Measurements from ENCODE around the gene RAB3D. TPM values are rescaled to one million over a fixed set of nuclear protein-coding genes. Genes with fewer than 3 reads are reported as not detected.
"Not testable (repeated sequence)": the region's sequence is repeated elsewhere in the genome, so short reads cannot be mapped to it uniquely, and the experiment has no call there.

The RAB3D gene
- total and polyA plus RNA-seq, 4 donors, result 13.2 to 27.0 (median 15.8) TPM

DNA sequence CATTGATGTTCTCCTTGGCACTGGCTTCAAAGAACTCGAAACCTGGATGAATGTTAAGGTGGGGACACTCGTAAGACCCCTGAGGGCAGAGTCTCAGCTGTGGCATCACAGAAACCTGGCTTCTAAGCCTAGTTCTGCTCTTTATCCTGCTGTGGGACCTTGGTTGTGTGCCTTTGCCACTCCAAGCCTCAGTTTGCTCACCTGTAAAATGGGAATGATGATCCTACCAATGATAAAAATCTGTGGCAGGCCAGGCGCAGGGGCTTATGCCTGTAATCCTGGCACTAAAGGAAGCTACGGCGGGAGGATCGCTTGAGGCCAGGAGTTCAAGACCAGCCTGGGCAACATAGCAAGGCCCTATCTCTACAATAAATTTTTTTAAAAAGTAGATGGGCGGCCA lies 13.9 kb downstream of the RAB3D start:
- Histone ChIP-seq H3K27me3 (ENCODE audit: control insufficient read depth, insufficient read depth, low read length) (no peaks in the 10 kb centered on the region), H3K9me3 (ENCODE audit: control insufficient read depth, insufficient read depth, low read length) (no peaks in the 10 kb centered on the region), H3K4me3 (ENCODE audit: low read depth, low read length) (no peak overlapping the region), H3K4me1 (ENCODE audit: control insufficient read depth, insufficient read depth, low read length) (peaks cover 30% of the 10 kb centered on the region), H3K36me3 (ENCODE audit: control insufficient read depth, insufficient read depth, low read length) (peaks cover 45% of the 10 kb centered on the region), H3K27ac (ENCODE audit: low read depth, low read length) (no peak overlapping the region)
- 96% methylated on average over 4 of the region's 7 CpGs for WGBS (ENCODE audit: insufficient coverage)
- no peak for DNase-seq (ENCODE audit: low read depth in 4 of 6, low spot score in 6 of 6)

DNA sequence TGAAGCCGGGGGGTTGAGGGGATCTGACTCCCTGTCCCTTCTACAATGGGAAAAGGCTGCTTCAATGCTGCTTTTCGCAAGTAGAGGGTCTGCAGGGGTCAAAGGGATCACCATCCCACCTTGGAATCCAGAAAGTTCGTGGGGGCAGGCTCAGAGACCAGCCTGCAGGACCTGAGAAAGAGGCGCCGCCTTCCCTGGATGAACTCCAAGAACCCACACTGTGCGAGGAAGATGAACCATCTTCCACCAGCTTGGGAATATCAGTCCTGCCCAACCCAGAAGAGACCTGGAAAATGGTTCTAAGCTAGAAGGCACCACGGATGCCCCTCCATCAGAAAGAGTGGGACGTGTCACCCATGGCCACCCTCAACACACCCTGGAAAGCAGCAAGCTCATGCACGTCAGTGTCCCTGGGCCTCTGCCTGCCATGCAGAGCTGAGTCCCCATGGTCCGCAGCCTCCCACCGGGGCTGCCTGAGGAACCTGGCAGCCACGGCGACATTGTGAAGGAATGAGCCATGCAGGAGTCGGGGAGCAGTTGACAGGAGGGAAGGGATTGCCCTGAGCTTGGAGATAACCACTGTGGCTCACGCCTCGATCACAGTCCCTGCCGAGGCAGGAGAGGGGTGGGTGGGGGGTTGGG lies 14.6 kb downstream of the RAB3D start:
- no peak for DNase-seq (ENCODE audit: low read depth in 4 of 6, low spot score in 6 of 6)
- H3K4me3 ChIP-seq (ENCODE audit: low read depth, low read length), result no peak overlapping the region
- H3K4me1 ChIP-seq (ENCODE audit: control insufficient read depth, insufficient read depth, low read length), result peaks cover 30% of the 10 kb centered on the region
- H3K36me3 ChIP-seq (ENCODE audit: control insufficient read depth, insufficient read depth, low read length), result peaks cover 45% of the 10 kb centered on the region
- H3K9me3 ChIP-seq (ENCODE audit: control insufficient read depth, insufficient read depth, low read length), result no peaks in the 10 kb centered on the region
- 69% methylated on average over 16 of the region's 17 CpGs for WGBS (ENCODE audit: insufficient coverage)
- peak overlapping the region; percentile 82 for H3K27ac ChIP-seq (ENCODE audit: low read depth, low read length)
- H3K27me3 ChIP-seq (ENCODE audit: control insufficient read depth, insufficient read depth, low read length), result no peaks in the 10 kb centered on the region

DNA sequence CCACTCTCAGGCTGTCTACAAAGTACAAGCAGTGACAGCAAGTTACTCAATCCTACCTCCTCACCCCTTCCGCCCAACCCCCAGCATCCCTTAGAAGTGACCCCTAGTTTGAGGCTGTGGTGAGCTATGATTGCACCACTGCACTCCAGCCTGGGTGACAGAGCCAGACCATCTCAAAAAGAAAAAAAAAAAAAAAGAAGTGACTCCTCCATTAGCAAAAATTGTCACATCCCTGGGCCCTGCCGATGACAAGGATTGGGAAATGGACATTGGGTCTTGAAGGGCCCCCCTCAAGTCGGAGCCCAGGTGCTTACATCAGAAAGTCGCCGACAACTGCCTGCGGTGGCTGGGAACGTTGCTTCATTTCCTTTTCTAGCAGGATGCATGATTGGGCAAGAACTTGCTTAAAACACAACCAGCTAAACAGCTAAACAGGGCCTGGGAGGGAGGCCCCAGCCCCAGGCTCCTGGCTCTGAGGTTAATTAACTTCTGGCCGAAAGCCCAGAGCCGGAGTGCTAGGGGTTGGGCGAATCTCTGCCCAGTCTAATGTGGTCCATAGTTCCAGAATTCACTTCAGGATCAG lies 15.3 kb downstream of the RAB3D start:
- Histone ChIP-seq H3K36me3 (ENCODE audit: control insufficient read depth, insufficient read depth, low read length) (peaks cover 41% of the 10 kb centered on the region), H3K4me1 (ENCODE audit: control insufficient read depth, insufficient read depth, low read length) (peaks cover 30% of the 10 kb centered on the region), H3K9me3 (ENCODE audit: control insufficient read depth, insufficient read depth, low read length) (no peaks in the 10 kb centered on the region), H3K4me3 (ENCODE audit: low read depth, low read length) (no peak overlapping the region), H3K27ac (ENCODE audit: low read depth, low read length) (peak overlapping the region; percentile 82), H3K27me3 (ENCODE audit: control insufficient read depth, insufficient read depth, low read length) (no peaks in the 10 kb centered on the region)
- DNase-seq (ENCODE audit: low read depth in 4 of 6, low spot score in 6 of 6), result peak in 4 of 6 donors; percentile 65 to 88 (median 74)
- WGBS (ENCODE audit: insufficient coverage), result 14% methylated on average over 9 of the region's 10 CpGs

DNA sequence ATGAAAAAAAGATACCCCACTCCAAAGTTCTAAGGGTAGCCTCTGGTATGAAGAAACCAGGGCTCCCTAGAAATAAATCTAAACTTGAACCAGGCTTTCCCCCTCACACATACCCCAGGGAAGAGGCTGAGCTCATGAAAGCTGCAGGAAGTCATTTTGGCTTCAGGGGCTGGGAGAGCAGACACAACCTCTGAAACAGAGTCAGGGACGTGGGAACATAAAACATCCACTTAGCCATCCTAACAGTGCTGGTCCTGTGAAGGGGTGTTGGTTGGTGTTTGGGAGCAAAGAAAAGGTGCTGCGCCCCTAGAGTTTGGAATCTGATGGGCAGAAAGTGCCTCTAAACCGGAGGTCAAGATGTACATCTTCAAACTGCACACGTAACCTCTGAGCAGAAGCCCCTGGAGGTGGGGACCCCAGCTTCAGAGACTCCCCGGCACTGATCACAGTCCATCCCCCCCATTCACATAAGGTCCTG lies 15.8 kb downstream of the RAB3D start:
- H3K27me3 ChIP-seq (ENCODE audit: control insufficient read depth, insufficient read depth, low read length), result no peaks in the 10 kb centered on the region
- no peaks in the 10 kb centered on the region for H3K9me3 ChIP-seq (ENCODE audit: control insufficient read depth, insufficient read depth, low read length)
- H3K27ac ChIP-seq (ENCODE audit: low read depth, low read length), result peak overlapping the region; percentile 82
- H3K36me3 ChIP-seq (ENCODE audit: control insufficient read depth, insufficient read depth, low read length), result peaks cover 36% of the 10 kb centered on the region
- DNase-seq (ENCODE audit: low read depth in 4 of 6, low spot score in 6 of 6), result no peak
- no peak overlapping the region for H3K4me3 ChIP-seq (ENCODE audit: low read depth, low read length)
- WGBS (ENCODE audit: insufficient coverage), result 80% methylated on average over 4 of the region's 5 CpGs
- peaks cover 30% of the 10 kb centered on the region for H3K4me1 ChIP-seq (ENCODE audit: control insufficient read depth, insufficient read depth, low read length)

DNA sequence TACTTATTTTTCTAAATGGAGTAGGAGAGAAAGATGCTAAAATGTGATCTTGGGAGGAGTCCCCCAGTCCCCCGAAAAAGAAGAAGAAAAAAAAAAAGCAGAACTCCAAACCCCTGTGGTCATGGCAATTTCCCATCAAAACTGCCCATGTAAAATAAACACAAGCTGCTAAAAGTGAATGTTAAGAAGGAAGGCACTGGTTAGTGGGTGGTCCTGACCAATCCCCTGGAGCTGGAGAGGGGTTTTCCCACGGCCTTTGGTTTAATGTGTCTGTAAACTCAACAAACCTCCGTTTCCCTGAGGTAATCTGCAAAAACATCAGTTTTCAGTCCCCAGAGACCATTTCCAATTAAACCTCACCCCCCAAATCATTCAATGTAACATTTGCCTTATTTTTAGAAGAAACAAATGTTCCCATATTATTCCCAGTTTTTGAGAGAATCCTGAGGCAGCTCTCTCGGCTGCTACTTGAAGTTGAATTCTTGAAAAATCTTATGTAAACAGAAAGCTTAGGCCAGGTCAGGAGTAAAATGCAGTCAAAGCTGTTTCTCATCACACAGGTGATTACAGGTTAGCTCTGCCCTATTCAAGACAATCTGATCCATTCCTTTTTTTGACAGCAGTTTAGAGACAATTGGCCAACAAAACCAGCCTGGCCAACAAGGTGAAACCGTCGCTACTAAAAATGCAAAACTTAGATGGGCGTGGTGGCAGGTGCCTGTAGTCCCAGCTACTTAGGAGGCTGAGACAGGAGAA lies 17.0 kb downstream of the RAB3D start:
- no peaks in the 10 kb centered on the region for H3K9me3 ChIP-seq (ENCODE audit: control insufficient read depth, insufficient read depth, low read length)
- no peaks in the 10 kb centered on the region for H3K27me3 ChIP-seq (ENCODE audit: control insufficient read depth, insufficient read depth, low read length)
- H3K27ac ChIP-seq (ENCODE audit: low read depth, low read length), result no peak overlapping the region
- 90% methylated on average over 3 of the region's 7 CpGs for WGBS (ENCODE audit: insufficient coverage)
- DNase-seq (ENCODE audit: low read depth in 4 of 6, low spot score in 6 of 6), result peak in 1 of 6 donors; percentile 31
- H3K4me1 ChIP-seq (ENCODE audit: control insufficient read depth, insufficient read depth, low read length), result peaks cover 30% of the 10 kb centered on the region
- H3K4me3 ChIP-seq (ENCODE audit: low read depth, low read length), result no peak overlapping the region
- H3K36me3 ChIP-seq (ENCODE audit: control insufficient read depth, insufficient read depth, low read length), result peaks cover 26% of the 10 kb centered on the region

DNA sequence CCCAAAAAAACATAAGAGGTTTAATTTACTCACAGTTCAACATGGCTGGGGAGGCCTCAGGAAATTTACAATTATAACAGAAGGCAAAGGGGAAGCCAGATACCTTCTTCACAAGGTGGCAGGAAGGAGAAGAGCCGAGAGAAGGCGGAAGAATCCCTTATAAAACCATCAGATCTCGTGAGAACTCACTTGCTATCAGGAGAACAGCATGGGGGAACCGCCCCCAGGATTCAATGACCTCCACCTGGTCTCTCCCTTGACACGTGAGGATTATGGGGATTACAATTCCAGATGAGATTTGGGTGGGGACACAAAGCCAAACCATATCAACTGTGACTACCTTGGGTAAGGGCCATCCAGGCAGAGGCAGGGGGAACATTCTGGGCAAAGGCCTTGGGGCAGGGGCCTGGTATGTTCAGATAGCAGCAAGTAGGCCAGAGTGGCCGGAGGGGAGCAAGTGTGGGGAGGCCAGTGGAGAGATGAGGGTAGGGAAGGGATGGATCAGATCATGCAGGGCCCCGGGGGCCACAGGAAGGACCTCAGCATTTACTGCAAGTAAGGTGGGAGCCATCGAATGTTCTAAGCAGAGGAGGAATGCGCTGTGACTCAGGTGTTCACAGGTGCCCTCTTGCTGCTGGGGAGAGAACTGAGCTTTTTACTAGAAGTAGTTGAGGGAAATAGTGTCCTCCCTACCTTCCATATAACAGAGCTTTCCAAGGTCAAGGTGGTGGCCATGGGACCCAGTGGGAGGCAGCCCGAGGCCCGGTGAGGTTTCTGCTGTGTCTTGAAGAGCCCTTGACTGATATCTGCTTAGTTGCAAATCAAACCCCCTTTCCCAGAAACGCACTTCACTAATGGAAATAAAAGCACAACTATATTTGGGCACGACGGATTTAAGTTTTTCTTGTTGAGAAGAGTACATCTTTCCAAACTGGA lies 18.0 kb downstream of the RAB3D start:
- Histone ChIP-seq H3K36me3 (ENCODE audit: control insufficient read depth, insufficient read depth, low read length) (peaks cover 16% of the 10 kb centered on the region), H3K27ac (ENCODE audit: low read depth, low read length) (no peak overlapping the region), H3K27me3 (ENCODE audit: control insufficient read depth, insufficient read depth, low read length) (no peaks in the 10 kb centered on the region), H3K4me3 (ENCODE audit: low read depth, low read length) (no peak overlapping the region), H3K9me3 (ENCODE audit: control insufficient read depth, insufficient read depth, low read length) (no peaks in the 10 kb centered on the region), H3K4me1 (ENCODE audit: control insufficient read depth, insufficient read depth, low read length) (peaks cover 30% of the 10 kb centered on the region)
- 95% methylated on average over 2 of the region's 14 CpGs for WGBS (ENCODE audit: insufficient coverage)
- no peak for DNase-seq (ENCODE audit: low read depth in 4 of 6, low spot score in 6 of 6)

DNA sequence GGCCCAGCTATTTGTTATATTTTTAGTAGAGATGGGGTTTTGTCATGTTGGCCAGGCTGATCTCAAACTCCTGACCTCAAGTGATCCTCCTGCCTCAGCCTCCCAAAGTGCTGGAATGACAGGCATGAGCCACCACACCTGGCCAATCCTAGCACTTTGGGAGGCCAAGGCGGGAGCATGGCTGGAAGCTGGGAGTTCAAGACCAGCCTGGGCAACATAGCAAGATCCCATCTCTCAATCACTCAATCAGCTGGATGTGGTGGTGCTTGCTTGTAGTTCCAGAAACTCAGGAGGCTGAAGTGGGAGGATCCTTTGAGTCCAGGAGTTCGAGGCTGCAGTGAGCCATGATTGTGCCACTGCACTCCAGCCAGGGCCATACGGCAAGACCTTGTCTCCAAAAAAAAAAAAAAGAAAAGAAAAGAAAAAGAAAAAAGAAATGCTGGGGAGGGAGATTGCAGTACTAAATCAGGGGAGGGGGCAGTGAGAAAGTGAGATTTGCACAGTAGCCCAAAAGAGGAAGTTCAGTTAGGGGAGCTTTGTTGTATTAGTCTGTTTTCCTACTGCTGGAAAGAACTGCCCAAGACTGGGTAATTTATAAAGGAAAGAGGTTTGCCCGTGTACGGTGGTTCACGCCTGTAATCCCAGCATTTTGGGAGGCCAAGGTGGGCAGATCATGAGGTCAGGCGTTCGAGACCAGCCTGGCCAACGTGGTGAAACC lies 19.0 kb downstream of the RAB3D start:
- not testable (repeated sequence) for H3K27ac ChIP-seq (ENCODE audit: low read depth, low read length); H3K27me3 ChIP-seq (ENCODE audit: control insufficient read depth, insufficient read depth, low read length)
- 81% methylated on average over 7 of the region's 9 CpGs for WGBS (ENCODE audit: insufficient coverage)

DNA sequence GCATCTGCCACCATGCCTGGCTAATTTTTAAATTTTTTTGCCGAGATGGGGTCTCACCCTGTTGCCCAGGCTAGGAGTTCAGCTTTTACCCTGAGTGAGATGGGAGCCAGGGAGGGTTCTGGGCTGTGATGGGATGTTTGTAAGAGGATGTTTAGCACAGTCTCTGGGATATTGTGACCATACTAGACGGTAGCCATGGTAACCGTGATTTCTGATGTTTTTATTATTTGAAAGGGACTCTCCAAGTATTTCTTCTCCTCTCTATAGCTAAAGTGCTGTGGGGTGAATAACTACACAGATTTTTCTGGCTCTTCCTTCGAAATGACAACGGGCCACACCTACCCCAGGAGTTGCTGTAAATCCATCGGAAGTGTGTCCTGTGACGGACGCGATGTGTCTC lies 33.1 kb downstream of the RAB3D start:
- Histone ChIP-seq H3K27me3 (ENCODE audit: control insufficient read depth, insufficient read depth, low read length) (no peaks in the 10 kb centered on the region), H3K36me3 (ENCODE audit: control insufficient read depth, insufficient read depth, low read length) (no peaks in the 10 kb centered on the region), H3K4me3 (ENCODE audit: low read depth, low read length) (no peak overlapping the region), H3K4me1 (ENCODE audit: control insufficient read depth, insufficient read depth, low read length) (no peaks in the 10 kb centered on the region), H3K27ac (ENCODE audit: low read depth, low read length) (no peak overlapping the region), H3K9me3 (ENCODE audit: control insufficient read depth, insufficient read depth, low read length) (no peaks in the 10 kb centered on the region)
- WGBS (ENCODE audit: insufficient coverage), result 70% methylated on average over 2 of the region's 9 CpGs
- peak in 1 of 6 donors; percentile 48 for DNase-seq (ENCODE audit: low read depth in 4 of 6, low spot score in 6 of 6)

More for the DNA sequence above, 19.0 kb downstream of the RAB3D start:
- H3K4me3 ChIP-seq (ENCODE audit: low read depth, low read length); DNase-seq (ENCODE audit: low read depth in 4 of 6, low spot score in 6 of 6); H3K9me3 ChIP-seq (ENCODE audit: control insufficient read depth, insufficient read depth, low read length): not testable (repeated sequence)
- Histone ChIP-seq H3K36me3 (ENCODE audit: control insufficient read depth, insufficient read depth, low read length) (peaks cover 10% of the 10 kb centered on the region), H3K4me1 (ENCODE audit: control insufficient read depth, insufficient read depth, low read length) (peaks cover 30% of the 10 kb centered on the region)
